Stimulated activated CD8-positive, alpha-beta memory T cell treated with anti-CD3 and anti-CD28 coated beads, Interleukin-15, amount 100 ng/mL, for 1 hour (primary cell): ENCODE data around the gene ATP10A.
"Not testable (repeated sequence)": the region's sequence is repeated elsewhere in the genome, so short reads cannot be mapped to it uniquely, and the experiment has no call there.

ENCODE experiments used
- DNase-seq: peaks from one replicate; pipeline ENCODE4 v3.0.0-alpha.2; 2020; ENCODE audit warnings: low read depth

ATP10A gene

GRCh38 chr15:25883463-25884259 is 20.5 kb upstream of the ATP10A start:
- DNase-seq, result no peak

GRCh38 chr15:25882466-25882865 is 19.3 kb upstream of the ATP10A start:
- DNase-seq, result no peak

DNA sequence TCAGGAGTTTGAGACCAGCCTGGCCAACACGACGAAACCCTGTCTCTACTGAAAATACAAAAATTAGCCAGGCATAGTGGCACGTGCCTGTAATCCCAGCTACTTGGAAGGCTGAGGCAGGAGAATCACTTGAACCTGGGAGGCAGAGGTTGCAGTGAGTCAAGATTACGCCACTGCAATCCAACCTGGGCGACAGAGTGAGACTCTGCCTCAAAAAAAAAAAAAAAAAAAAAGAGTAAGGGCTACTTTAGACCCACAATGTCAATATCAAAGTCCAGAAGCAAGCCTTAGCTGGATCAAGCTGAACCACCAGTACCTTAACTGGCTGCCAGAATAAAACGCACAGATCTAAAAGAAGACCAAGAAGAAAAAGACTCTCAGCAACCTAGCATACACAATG is 17.8 kb upstream of the ATP10A start:
- DNase-seq, result not testable (repeated sequence)

GRCh38 chr15:25880411-25880810 is 17.3 kb upstream of the ATP10A start:
- DNase-seq, result no peak

GRCh38 chr15:25879438-25879837 is 16.3 kb upstream of the ATP10A start:
- no peak for DNase-seq

DNA sequence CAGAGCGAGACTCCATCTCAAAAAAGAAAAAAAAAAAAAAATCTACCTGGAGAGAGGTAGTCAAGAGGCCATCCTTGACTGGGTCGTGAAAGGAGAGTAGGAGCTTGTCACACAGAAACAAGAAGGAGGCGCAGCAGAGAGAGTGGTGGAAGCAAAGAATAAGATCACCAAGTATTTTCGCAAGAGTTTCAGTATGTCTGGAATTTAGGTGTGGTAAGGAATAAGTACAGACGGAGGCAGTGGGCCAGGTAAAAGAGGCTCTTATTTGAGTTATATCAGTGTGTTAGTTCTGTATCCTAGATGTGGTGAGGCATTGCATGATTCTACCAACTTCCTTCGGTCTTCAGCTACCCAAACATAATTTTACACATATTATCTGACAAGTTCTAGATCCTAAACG is 14.6 kb upstream of the ATP10A start:
- no peak for DNase-seq

- no peak for DNase-seq
Observed at GRCh38 chr15:25876231-25877140, 13.4 kb upstream of the ATP10A start.

DNA sequence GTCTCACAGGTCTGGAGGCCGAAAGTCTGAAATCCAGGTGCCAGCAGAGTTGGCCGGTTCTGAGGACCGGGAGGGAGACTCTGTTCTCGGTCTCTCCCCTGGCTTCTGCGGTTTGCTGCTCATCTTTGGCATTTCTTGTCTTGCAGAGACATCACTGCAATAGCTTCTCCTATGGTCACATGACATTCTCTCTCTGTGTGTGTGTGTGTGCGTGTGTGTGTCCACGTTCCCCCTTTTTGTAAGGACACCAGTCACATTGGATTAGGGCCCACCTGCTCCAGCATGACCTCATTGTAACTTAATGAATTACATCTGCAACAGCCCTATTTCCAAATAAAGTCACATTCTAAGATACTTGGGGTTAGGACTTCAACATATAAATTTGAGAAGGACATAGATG is 12.4 kb upstream of the ATP10A start:
- no peak for DNase-seq

DNA sequence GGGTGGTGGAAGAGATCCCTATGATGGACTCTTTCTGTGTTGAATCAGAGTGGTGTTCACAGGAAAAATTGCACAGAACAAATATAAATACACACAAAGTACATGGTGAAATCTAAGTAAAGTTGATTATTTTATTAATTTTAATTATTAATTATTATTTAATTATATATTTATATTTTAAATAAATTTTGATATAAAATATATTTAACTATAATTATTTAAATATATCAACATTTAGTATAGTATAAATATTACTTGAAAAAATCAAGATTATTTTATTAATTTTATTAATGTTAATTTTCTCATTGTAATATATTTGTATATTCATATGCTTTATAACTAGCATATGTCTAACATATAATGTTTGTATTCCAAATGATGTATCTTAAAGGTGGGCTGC is 11.3 kb upstream of the ATP10A start:
- DNase-seq, result no peak

DNA sequence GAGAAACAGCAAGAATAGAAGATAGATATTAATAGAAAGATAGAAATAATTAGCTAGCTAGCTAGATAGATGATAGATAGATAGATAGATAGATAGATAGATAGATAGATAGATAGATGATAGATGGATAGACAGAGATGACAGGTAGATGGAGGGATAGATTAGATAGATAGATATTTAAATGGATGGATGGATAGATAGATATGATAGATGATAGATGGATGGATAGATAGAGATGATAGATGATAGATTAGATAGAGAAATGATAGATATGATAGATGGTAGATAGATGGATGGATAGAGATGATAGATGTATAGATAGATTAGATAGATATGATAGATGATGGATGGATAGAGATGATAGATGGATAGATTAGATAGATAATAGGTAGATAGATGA is 8.3 kb upstream of the ATP10A start:
- DNase-seq, result no peak

- no peak for DNase-seq
Observed at GRCh38 chr15:25870938-25871337, 7.8 kb upstream of the ATP10A start.

DNA sequence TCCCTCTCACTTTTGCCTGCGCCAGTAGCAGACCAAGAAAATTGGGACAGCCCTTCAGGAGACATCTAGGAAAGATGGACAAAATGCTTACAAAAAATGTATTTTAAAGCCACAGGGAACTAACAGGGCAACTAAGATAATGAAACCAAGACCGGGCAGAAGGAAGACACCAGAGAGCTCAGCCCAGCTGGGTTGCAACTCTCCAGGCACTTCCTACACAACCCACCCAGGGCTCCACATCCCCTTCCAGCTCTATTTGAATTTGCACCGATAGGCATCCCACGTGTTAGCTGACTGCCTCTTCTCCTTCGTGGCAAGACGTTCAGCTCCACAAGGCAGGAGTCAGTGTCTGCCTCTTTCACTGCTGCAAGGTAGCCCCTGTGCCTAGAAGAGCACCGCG is 6.6 kb upstream of the ATP10A start:
- DNase-seq, result no peak

DNA sequence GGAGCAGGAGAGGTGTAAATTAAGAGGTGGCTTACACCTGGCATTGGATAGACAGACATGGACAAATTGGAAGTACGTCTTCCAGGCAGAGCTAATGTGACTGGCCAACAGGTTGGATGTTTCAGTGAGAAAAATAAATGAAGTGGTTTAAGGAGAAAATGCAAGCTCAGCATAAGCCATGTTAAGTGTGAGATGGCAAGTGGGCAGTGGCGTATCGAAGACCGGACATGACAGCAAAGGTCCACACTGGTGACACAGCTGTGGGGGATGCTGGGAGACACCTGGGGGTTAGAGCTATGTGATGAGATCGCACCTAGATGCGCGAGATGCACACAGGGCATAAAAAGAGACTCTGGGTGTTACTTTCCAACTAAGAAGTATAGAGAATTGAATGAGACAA is 3.7 kb upstream of the ATP10A start:
- DNase-seq, result no peak

DNA sequence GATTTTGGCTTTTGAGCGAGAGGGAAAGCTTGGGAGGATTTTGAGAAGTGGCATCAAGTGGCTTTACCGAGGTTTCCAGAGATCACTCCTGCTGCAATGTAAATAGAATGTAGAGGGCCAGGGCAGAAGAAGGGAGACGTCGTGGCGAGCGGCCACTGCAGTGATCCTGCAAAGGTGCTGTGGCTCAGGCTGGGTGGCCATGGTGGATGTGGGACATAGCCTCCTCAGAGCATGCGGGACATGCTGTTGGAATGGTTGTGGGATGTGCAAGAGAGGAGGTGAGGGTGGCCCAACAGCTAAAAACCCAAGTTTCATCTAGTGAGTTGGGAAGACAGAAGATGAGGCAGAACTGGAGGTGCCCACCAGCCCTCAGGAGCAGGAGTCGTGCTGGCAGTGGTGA is 3.1 kb upstream of the ATP10A start:
- DNase-seq, result no peak

DNA sequence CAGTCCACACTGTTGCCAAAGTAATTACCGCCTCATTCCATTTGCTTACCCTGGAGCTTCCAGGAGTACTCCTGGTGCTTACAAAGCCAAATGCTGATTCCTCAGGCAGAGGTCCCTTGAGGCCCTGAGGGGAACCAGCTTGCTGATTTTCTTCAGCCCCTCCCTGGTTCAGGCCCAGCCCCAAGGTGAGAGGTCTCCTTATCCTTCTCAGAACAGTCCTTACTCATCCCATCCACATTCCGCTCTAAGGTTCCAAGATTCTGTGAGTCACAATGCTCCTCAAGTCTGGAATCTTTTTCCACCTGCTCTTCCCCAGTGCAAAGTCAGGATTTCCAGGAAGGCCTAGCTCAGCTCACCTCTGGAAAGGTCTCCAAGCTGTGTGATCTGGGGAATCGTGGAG is 1.8 kb upstream of the ATP10A start:
- no peak for DNase-seq

- no peak for DNase-seq
Observed at GRCh38 chr15:25863968-25864580, 947 bp upstream of the ATP10A start.

- DNase-seq, result no peak
Observed at GRCh38 chr15:25862472-25863110, 536 bp downstream of the ATP10A start.

DNA sequence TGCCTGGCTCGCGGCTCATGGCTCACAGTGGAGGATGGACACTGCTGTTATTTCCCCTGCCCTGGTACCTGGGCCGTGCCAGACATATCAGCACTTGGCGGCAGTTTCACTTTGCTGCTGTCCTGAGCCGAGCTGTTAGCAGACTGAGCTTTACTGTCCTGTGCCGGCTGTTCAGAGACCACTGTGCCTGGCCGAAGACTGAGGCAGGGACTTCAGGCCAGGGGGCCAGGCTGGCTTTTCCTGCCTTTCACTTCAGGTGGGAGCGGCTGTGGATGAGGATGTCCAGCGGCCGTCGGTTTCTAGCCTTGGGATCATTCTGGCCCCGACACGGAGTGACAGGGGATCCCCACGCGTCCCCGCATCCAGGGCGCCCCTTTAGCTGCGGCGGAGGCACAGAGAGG is 1.1 kb downstream of the ATP10A start:
- no peak for DNase-seq

DNA sequence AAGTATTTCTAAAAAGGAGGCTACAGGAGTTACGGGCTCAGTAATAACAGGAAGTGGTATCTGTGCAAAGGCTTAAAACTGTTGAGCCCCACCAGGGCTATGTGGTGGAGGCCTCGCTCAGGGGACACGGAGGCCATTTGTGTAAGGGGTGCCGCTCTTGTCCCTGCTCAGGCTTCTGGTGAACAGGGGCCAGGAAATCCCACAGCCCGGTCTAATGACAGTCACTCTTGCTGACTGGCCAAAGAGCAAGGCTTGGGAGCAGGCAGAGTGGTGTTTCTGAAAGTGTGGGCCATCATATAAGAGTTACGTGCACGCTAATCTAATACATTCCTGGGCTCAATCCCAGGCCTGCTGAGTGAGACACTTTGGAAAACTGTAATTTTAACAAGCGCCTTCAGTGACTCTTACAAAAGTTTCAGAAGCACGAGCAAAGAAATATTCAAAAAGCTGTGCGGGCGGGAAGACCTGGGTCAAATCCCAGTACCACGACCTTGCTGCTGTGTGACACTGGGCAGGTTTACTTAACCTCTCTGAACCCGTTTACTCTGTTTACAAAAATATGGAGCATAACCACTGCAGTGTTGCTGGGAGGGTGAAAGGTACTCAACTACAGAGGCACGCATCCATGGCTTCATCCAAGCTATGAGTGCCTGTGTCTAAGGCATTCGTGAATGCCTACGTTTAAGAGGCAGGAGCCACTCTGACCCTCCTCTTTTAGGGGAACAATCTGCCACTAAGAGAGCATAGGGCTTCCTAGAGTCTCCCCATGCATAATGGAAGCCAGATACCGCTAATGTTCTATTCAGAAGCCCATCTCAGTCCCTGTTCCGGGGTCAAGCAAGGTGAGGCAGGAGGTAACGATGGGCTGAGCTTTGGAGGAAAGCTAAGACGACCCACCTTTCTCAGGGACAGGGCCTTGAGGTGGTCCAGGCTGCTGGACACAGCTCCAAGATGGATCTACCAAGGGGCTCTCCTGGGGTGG is 2.0 kb downstream of the ATP10A start:
- no peak for DNase-seq

DNA sequence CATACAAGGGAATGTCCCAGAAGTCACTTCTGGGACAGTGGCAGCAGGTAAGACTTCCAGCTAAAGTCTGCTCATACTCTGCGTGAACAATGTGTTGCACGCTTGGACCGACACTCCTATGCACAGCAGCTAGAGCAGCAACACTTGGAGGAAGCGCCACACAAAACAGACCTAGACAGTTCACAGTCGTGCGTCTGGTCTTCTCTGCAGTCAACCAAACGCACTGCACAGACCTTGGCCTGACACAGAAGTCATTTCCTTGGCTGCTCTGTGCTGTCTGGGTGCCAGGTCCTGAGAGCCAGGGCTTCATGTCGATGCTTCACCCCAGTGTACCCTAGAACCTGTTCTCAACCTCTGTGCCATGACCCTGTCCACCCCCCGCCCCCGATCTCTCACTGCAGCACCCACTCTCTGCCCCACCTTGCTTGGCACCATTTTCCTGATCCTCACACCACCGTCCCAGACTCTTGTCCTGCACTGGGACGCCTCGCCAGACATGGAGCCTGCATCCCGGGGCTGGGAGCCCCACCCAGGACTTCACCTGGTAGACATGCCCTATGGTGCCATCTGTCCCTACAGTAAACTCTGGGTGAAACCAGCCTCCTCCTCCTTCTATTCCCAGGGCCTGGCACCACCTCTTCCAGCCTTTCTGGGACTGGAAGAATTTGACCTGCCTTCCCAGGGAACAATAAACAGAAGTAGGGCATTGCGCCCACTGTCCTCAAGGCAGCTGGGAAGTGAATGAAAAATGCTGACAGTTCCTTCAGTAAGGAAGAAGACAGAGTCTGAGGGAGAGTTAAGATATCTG is 3.1 kb downstream of the ATP10A start:
- DNase-seq, result no peak
